Measurements from ENCODE around the gene PROSER3. TPM values are rescaled to one million over a fixed set of nuclear protein-coding genes. Genes with fewer than 3 reads are reported as not detected.

Gene PROSER3
- total and polyA plus RNA-seq, 2 donors (not counting 3 experiments of a cell fraction or from before 2014, with no cell fraction given): 18.3 to 28.3 TPM

- ChIA-PET POLR2A (no interaction called here), CTCF (interaction anchor here (0.6 kb wide), 1 partner anchor 121 kb away, joined by 4 read pairs; no protein-coding TSS in a partner anchor)
- Histone ChIP-seq H2AFZ (ENCODE audit: low read depth, low read length) (no peak overlapping the region), H3K36me3 (ENCODE audit: control insufficient read depth in 2 of 2, extremely low read depth in 1 of 2, insufficient read depth in 2 of 2, low read length in 2 of 2) (peaks cover 0 to 4% of the 10 kb centered on the region in 2 experiments), H3K79me2 (ENCODE audit: control insufficient read depth, insufficient read depth, low read length) (no peaks in the 10 kb centered on the region), H3K27ac (ENCODE audit: insufficient read depth, low read depth, low read length) (no peak overlapping the region), H3K4me2 (ENCODE audit: insufficient read depth, low read length) (no peak overlapping the region), H3K9me3 (replicated peaks; ENCODE audit: control insufficient read depth, insufficient read depth, low read length) (no peaks in the 10 kb centered on the region), H3K9ac (replicated peaks; ENCODE audit: extremely low read depth, insufficient read depth, low read length) (no peak overlapping the region), H3K27me3 (ENCODE audit: control insufficient read depth in 2 of 2, insufficient read depth in 2 of 2, low read length in 2 of 2) (no peaks in the 10 kb centered on the region), H3K9me1 (replicated peaks; ENCODE audit: control insufficient read depth, extremely low read depth, insufficient read depth, low read length) (no peaks in the 10 kb centered on the region), H4K20me1 (replicated peaks; ENCODE audit: control insufficient read depth, extremely low read depth, insufficient read depth, low read length) (no peaks in the 10 kb centered on the region), H3K4me3 (replicated peaks in 1 of 3; ENCODE audit: insufficient read depth in 1 of 3, low read depth in 1 of 3, low read length in 3 of 3) (no peak overlapping the region), H3K4me1 (ENCODE audit: control insufficient read depth, extremely low read depth, insufficient read depth, low read length) (no peaks in the 10 kb centered on the region)
- dilution Hi-C loops (cut with MboI; ENCODE audit: extremely low pct_ligation_motif_present, low sequenced_read_pairs): no loop called here
- no TSS peak for BruUV-seq (replicated peaks)
- intact Hi-C loops (cut with micrococcal nuclease): no loop called here
- TF ChIP-seq CTCF (IDR thresholded peaks at IDR 0.05; ENCODE audit: extremely low read depth in 1 of 2, insufficient read depth in 1 of 2, low read depth in 1 of 2, low read length in 2 of 2): no peak
- TF ChIP-seq JUN (IDR thresholded peaks at IDR 0.05; ENCODE audit: borderline replicate concordance, insufficient read depth, insufficient read length, low read depth): peak; percentile 15
- no peak for TF ChIP-seq MYC (IDR thresholded peaks at IDR 0.05; ENCODE audit: low read depth, low read length)
- no peak for FAIRE-seq
- no peak for DNase-seq (ENCODE audit: low read depth, low spot score)
Measured at GRCh38 chr19:35783469-35784434, 25.8 kb downstream of the PROSER3 start.
